ENCODE measurements around the gene EYS.
"Not testable (repeated sequence)": the region's sequence is repeated elsewhere in the genome, so short reads cannot be mapped to it uniquely, and the experiment has no call there.

Gene EYS

GRCh38 chr6:63858691-63859090, 1848.3 kb downstream of the EYS start:
- no peak for DNase-seq (ENCODE audit: low spot score)

GRCh38 chr6:63856271-63856670, 1850.8 kb downstream of the EYS start:
- no peak for DNase-seq (ENCODE audit: low spot score)

- no peak for DNase-seq (ENCODE audit: low spot score)
These were observed 1862.7 kb downstream of the EYS start for GRCh38 chr6:63844287-63844686.

- no peak for DNase-seq (ENCODE audit: low spot score)
These were observed 1867.5 kb downstream of the EYS start for GRCh38 chr6:63839485-63839884.

GRCh38 chr6:63828678-63829077, 1878.3 kb downstream of the EYS start:
- not testable (repeated sequence) for DNase-seq (ENCODE audit: low spot score)

- DNase-seq (ENCODE audit: low spot score), result no peak
These were observed 1882.3 kb downstream of the EYS start for GRCh38 chr6:63824722-63825121.

GRCh38 chr6:63821442-63821841, 1885.6 kb downstream of the EYS start:
- no peak for DNase-seq (ENCODE audit: low spot score)

- no peak for DNase-seq (ENCODE audit: low spot score)
These were observed 1887.2 kb downstream of the EYS start for GRCh38 chr6:63819831-63820230.

GRCh38 chr6:63817492-63818050, 1889.5 kb downstream of the EYS start:
- peak; percentile 77 for DNase-seq (ENCODE audit: low spot score)

GRCh38 chr6:63816982-63817436, 1890.0 kb downstream of the EYS start:
- DNase-seq (ENCODE audit: low spot score), result peak; percentile 97

GRCh38 chr6:63816401-63816981, 1890.5 kb downstream of the EYS start:
- peak; percentile 44 for DNase-seq (ENCODE audit: low spot score)

- DNase-seq (ENCODE audit: low spot score), result no peak
These were observed 1892.6 kb downstream of the EYS start for GRCh38 chr6:63814459-63814858.

GRCh38 chr6:63813566-63814120, 1893.4 kb downstream of the EYS start:
- peak; percentile 52 for DNase-seq (ENCODE audit: low spot score)

- no peak for DNase-seq (ENCODE audit: low spot score)
These were observed 1898.5 kb downstream of the EYS start for GRCh38 chr6:63808576-63808975.

GRCh38 chr6:63807056-63807455, 1900.0 kb downstream of the EYS start:
- no peak for DNase-seq (ENCODE audit: low spot score)

- DNase-seq (ENCODE audit: low spot score), result no peak
These were observed 1900.5 kb downstream of the EYS start for GRCh38 chr6:63806573-63806913.

GRCh38 chr6:63805808-63806572, 1901.0 kb downstream of the EYS start:
- no peak for DNase-seq (ENCODE audit: low spot score)

GRCh38 chr6:63805345-63805744, 1901.7 kb downstream of the EYS start:
- DNase-seq (ENCODE audit: low spot score), result no peak

- DNase-seq (ENCODE audit: low spot score), result peak; percentile 97
These were observed 1902.6 kb downstream of the EYS start for GRCh38 chr6:63804381-63804956.

GRCh38 chr6:63803371-63803770, 1903.7 kb downstream of the EYS start:
- no peak for DNase-seq (ENCODE audit: low spot score)

GRCh38 chr6:63802606-63803206, 1904.3 kb downstream of the EYS start:
- DNase-seq (ENCODE audit: low spot score), result peak; percentile 37

GRCh38 chr6:63800386-63800785, 1906.6 kb downstream of the EYS start:
- not testable (repeated sequence) for DNase-seq (ENCODE audit: low spot score)
